HG03565 (cell line): Measurements from ENCODE around the gene SYVN1.
A peak's percentile ranks its signal among the peaks of the same experiment; 100 is the strongest.
"Not testable (repeated sequence)": the region's sequence is repeated elsewhere in the genome, so short reads cannot be mapped to it uniquely, and the experiment has no call there.

Source experiments
- ATAC-seq: cut with Tn5 transposase; IDR thresholded peaks from one replicate; pipeline ENCODE4 v1.9.1; 2021; ENCODE audit warnings: mild to moderate bottlenecking, moderate library complexity; ENCODE audit not compliant: unreplicated experiment

SYVN1 gene

DNA sequence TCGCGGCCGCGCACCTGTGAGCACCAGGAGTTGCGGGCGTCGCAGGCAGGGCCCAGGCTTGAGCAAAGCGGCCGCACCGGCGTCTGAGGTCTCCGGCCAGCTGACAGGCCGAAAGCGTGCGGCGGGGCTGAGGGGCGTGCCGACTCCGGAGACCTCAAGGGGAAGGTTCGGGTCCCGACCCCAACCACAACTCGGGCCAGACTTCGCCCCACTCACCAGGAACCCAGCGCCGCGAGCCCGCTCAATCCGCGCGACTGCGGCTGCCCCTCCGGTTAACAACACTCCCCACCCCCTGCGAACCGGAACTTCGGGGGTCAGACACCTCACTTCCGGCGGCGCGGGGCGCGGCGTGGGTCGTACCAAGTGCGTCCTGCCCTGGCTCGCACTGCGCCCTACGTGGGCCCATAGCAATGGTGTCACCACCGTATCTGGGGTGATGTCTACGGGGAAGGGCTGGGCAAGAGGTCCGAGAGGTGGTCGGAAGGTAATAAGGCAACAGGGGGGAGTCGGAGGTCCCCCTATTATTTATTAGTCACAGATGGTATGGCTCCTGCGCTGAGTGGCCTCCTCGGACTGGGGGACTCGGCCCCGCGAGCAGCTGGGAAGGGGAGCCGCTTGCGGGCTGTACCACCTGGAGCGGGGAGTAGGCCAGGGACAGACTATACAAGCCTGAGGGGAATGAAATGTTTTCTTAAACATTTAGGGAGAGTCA is at the start of gene SYVN1:
SYVN1 (minus strand) TSS at position 280 of the 712 bp plus-strand sequence. CDS start 918 bp downstream, outside the sequence.
- peak; percentile 39 for ATAC-seq

- ATAC-seq: no peak
These were observed 49.0 kb upstream of the SYVN1 start for GRCh38 chr11:65183201-65183891.

DNA sequence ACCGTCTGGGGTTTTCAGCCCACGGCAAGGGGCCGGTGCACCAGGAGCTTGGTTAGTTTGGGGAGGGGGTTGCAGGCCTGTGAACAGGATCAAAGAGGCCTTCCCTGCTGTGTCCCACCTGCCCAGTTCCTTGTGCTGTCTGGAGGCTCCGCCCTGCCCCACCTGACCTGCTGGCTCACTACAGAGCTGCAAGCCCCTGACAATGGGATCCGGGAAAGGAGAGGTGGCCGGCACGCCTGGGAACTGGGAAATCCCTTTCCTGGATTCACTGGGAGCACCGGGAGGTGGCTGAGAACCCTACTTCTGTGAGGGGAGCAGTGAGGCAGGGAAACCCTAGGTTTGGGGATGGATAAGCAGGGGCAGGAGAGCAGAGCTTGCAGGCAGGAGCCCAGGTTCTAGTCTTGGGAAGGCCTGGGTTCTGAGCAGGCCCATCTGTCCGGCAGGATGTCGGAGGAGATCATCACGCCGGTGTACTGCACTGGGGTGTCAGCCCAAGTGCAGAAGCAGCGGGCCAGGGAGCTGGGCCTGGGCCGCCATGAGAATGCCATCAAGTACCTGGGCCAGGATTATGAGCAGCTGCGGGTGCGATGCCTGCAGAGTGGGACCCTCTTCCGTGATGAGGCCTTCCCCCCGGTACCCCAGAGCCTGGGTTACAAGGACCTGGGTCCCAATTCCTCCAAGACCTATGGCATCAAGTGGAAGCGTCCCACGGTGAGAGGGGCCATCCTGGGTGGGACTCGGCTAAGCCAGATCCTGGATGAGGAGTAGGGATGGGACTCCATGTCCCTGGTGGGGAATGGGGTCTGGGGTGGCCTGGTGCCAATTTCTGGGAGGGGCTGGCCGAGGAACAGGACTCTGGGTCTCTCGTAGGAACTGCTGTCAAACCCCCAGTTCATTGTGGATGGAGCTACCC is 48.2 kb upstream of the SYVN1 start:
- ATAC-seq: no peak

DNA sequence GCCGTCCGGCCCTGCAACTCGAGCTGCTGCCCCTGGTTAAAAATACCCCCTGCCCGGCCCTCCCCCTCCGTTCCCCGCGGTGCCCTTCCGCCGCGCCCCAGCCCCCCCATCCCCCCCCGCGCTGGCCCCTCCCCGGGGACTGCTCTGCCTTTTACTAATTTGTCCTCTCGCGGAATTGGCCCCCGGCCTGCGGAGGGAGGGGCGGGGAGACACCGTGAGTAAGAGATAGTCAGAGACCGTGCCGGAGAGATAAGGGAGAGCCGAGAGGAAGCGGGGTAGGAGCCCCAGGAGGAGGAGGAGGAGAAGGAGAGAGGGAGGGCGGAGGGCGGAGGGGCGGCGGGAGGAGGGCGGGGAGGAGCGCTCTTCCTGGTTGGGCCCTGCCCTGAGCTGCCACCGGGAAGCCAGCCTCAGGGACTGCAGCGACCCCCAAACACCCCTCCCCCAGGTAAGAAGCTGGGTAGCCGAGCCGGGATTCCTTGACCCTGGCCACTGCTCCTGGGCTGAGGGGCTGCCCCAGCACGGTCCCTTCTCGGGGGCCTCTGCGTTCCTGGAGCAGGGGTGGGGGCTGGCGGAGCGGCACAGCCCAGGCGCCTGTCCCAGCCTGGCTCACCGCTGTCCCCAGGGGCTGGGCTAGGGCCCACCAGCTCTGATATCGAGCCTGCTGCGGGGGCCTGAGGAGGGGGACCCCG is 47.4 kb upstream of the SYVN1 start, which contains the start of gene CAPN1:
CAPN1 (plus strand) TSS at position 360 of the 689 bp plus-strand sequence. CDS start 774 bp downstream, outside the sequence.
- peak; percentile 28 for ATAC-seq

DNA sequence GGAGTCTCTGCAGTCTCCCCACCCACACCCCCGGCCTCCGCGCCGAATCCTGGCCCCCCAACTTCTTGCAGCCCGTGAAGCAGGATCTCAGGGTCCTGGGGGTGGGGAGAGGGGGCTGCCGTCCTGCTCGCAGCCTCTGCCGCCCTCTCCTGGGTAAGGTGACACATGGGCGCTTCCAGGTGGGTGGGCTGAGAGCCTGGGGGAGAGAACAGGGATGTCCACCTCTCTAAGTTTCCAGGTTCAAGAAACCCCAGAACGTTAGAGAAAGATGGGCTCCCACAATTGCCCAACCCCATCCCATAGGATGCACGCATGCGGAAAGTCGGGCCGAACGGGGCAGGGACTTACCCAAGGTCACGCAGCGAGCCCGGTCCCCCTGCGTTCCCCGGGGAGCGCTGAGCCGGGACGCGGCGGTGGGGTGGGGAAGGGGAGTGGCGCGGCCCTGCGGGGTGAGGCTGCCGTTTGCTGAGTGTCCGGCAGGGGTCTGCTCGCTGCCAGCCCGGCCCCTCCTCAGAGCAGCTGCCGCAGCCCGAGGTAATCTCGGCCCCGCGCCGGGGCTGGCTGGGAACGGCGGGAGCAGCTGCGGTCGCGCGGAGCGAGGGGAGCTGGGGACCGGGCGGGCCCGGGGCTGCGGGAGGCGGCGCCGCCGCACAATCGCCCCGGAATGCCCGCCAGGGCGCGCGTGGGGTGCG is 46.7 kb upstream of the SYVN1 start:
- ATAC-seq: peak; percentile 38

- not testable (repeated sequence) for ATAC-seq
These were observed 40.3 kb upstream of the SYVN1 start for GRCh38 chr11:65174571-65175010.

- ATAC-seq: no peak
These were observed 38.3 kb upstream of the SYVN1 start for GRCh38 chr11:65172600-65172999.

DNA sequence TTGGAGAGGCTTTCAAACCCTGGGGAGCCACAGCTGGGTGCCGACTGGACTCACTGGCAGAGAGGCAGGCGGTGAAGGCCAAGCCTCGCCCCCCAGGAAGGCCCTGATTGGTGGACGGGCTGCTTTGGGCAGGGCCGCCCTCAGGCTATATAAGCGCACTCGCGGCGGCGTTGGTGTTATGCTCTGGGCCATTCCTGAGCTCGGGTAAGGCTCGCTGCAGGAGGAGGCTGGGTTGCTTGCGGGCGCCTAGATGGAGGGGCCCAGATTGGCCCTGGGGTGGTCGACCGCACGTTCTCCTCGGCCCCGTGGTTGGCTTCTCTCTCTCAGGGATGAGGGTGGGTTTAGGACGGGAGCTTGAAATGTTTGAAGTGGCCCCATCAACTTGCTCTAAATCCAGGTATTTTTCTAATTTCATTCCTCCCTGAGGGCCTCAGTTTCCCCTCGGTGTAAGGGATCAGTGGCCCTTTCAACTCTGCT is 35.8 kb upstream of the SYVN1 start, which contains the start of gene SPDYC:
SPDYC (plus strand) TSS at position 176 of the 477 bp plus-strand sequence. CDS start 1,125 bp downstream, outside the sequence.
- ATAC-seq: no peak

DNA sequence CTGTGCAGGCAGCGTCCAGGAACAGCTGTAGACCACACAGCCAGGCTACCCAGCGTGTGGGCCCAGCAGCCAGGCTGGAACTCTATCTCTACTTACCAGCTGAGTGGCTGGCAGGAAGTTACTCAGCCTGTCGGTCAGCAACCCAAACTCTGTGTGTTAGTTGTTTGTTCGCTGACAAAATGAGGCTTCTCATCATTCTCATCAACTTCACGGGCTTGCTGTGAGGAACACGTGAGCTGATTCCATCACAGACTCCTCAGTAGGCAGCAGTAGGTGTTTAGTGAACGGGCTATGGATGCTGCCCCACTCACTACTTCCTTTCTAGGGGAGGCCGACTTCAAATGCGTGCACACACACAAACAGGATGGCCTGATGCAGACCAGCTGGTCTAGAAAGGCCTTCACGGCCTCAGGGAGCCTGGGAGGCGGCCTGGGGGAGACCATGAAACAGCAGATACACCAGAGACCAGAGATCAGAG is 34.9 kb upstream of the SYVN1 start:
- ATAC-seq: no peak

GRCh38 chr11:65167656-65168055 is 33.3 kb upstream of the SYVN1 start:
- ATAC-seq: no peak

- ATAC-seq: no peak
These were observed 32.6 kb upstream of the SYVN1 start for GRCh38 chr11:65166893-65167292.

- ATAC-seq: no peak
These were observed 31.3 kb upstream of the SYVN1 start for GRCh38 chr11:65165410-65166317.

DNA sequence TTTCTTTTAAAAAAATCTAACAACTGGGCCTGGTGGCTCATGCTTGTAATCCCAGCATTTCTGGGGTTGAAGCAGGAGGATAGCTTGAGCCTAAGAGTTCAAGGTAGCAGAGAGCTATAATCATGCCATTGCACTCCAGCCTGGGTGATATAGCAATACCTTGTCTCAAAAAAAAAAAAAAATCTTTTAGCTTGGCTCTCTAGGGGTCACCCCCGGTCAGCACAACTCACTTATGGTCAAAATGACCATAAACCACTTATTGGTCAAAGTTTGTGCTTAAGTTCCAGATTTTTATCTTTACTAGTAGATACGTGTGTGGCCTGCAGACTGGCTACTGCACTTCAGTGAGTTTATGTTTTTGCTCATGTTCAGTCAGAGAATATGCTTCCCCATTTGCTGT is 29.4 kb upstream of the SYVN1 start:
- ATAC-seq: no peak

DNA sequence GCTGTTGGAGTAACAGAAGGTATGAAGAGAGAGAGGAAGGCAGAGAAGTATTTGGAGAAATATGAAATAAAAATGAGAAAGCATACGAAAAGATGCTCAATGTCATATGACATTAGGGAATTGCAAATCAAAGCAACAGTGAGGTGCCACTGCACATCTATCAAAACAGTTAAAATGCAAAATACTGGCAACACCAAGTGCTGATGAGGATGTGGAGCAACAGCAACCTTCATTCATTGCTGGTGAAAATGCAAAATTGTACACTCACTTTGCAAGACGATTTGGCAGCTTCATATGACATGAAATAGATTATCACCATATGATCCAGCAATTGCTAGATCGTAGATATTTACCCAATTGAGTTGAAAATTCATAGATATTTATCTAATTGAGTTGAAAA is 26.3 kb upstream of the SYVN1 start:
- no peak for ATAC-seq

DNA sequence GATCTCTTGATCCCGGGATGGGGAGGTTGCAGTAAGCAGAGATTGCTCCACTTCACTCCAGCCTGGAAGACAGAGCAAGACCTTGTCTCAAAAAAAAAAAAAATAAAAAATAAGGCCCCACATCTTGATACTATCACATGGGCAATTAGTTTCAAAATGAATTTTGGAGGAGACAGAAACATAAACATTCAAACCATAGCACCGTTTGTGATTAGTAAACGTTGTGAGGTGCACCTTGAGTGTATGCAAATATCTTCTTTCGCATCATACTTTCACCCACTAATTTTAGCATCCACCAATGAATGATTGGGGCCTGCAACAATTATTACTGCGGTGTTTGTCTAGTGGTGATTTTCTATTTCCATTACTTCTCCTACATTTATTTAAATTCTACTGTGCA is 24.7 kb upstream of the SYVN1 start:
- ATAC-seq: peak; percentile 56

- ATAC-seq: no peak
These were observed 23.0 kb upstream of the SYVN1 start for GRCh38 chr11:65157336-65157735.

DNA sequence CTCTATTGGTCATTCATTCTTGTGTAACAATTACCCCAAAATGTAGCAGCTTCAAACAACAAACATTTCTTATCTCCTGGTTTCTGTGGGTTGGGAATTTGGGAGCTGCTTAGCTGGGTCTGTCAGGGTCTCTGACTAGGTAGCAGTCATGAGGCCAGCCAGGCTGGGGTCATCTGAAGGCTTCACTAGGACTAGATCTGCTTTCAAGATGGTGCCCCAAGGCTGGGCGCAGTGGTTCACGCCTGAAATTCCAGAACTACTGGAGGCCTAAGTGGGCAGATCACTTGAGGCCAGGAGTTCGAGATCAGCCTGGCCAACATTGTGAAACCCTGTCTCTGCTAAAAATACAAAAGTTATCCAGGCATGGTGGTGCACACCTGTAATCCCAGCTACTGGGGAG is 22.6 kb upstream of the SYVN1 start:
- no peak for ATAC-seq

GRCh38 chr11:65156256-65156655 is 21.9 kb upstream of the SYVN1 start:
- ATAC-seq: no peak

DNA sequence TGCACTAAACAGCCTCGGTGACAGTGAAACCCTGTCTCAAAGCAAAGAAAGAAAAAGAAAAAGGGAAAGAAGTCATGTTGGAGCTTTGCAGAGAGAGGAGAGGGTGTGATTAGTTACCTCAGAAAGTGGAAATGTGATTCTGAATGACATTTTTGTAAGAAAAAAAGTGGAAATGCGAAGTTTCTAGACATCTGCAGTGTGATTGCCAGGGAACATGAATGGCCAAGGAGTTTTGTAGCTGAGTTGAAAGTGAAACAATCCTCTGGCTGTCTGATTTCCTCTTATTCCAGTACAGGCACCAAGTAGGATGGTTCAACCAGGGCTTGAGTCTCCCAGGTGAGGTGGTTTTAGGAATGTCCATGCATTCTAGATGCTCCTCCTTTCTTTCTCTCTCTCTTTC is 17.8 kb upstream of the SYVN1 start:
- ATAC-seq: no peak
